Lower leg skin (tissue), 4 donors: ENCODE data around the gene MEIOB. TPM values are rescaled to one million over a fixed set of nuclear protein-coding genes. Genes with fewer than 3 reads are reported as not detected.
"Not testable (repeated sequence)": the region's sequence is repeated elsewhere in the genome, so short reads cannot be mapped to it uniquely, and the experiment has no call there.

ENCODE experiments used
- DNase-seq, 2 donors: peaks; one replicate each; pipeline ENCODE4 v3.0.0-alpha.2; 2019; ENCODE audit warnings: low spot score in 2 of 2
- H3K4me3 ChIP-seq: fragments of 200-600 bp; sonication (generic); 2 replicates; pipeline ENCODE4 v1.5.1; 2017; ENCODE audit warnings: mild to moderate bottlenecking, low read depth; ENCODE audit not compliant: poor library complexity, severe bottlenecking
- POLR2A ChIP-seq, 2 donors: fragments of 450-650 bp; IDR thresholded peaks; one replicate each; pipeline ENCODE4 v1.6.1; 2016 to 2017; ENCODE audit warnings: antibody characterized with exemption in 2 of 2, mild to moderate bottlenecking in 1 of 2, moderate library complexity in 1 of 2
- WGBS, 2 donors: methylation state at CpG; one replicate each; pipeline ENCODE4 v1.1.5; 2018; 5-methylcytosine and 5-hydroxymethylcytosine counted together
- intact Hi-C: fragments of 100-400 bp; cut with DNase I; formaldehyde crosslinking; loops from one replicate; pipeline ENCODE4 v1.15.0; 2023; ENCODE audit warnings: low total_unique reads
- total RNA-seq, 4 donors: library from RNA; depleted of rRNA; stranded (reverse); fragments of >200 nt; gene quantifications; one replicate each; pipeline ENCODE4 v1.1.0, GENCODE V29; 2016
- TF ChIP-seq, protein P1 (sequence below), 3 donors: fragments of 450-650 bp; IDR thresholded peaks; one replicate each; pipeline ENCODE4 v1.5.1; 2016; ENCODE audit warnings: antibody characterized with exemption in 3 of 3, mild to moderate bottlenecking in 3 of 3, moderate library complexity in 2 of 3

Gene MEIOB
- total RNA-seq: under 1 TPM in 1 of 4 donors, not detected in 3; 0.42 TPM

- no peak within 1 kb of the TSS for H3K4me3 ChIP-seq
- DNase-seq: peak in 1 of 2 donors; percentile 82
- 4 to 7% methylated on average over 20 to 31 of the region's 68 CpGs for WGBS, 2 donors
- intact Hi-C loops: no loop called here
- no peak for TF ChIP-seq POLR2A (IDR thresholded peaks at IDR 0.05)
- TF ChIP-seq, protein P1, sequence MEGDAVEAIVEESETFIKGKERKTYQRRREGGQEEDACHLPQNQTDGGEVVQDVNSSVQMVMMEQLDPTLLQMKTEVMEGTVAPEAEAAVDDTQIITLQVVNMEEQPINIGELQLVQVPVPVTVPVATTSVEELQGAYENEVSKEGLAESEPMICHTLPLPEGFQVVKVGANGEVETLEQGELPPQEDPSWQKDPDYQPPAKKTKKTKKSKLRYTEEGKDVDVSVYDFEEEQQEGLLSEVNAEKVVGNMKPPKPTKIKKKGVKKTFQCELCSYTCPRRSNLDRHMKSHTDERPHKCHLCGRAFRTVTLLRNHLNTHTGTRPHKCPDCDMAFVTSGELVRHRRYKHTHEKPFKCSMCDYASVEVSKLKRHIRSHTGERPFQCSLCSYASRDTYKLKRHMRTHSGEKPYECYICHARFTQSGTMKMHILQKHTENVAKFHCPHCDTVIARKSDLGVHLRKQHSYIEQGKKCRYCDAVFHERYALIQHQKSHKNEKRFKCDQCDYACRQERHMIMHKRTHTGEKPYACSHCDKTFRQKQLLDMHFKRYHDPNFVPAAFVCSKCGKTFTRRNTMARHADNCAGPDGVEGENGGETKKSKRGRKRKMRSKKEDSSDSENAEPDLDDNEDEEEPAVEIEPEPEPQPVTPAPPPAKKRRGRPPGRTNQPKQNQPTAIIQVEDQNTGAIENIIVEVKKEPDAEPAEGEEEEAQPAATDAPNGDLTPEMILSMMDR (IDR thresholded peaks at IDR 0.05): no peak
Measured at GRCh38 chr16:1871974-1872635, at the start of gene MEIOB. TSS of gene MEIOB (minus strand) at chr16:1872164. CDS start at chr16:1868175, 3,989 bp downstream.

DNA sequence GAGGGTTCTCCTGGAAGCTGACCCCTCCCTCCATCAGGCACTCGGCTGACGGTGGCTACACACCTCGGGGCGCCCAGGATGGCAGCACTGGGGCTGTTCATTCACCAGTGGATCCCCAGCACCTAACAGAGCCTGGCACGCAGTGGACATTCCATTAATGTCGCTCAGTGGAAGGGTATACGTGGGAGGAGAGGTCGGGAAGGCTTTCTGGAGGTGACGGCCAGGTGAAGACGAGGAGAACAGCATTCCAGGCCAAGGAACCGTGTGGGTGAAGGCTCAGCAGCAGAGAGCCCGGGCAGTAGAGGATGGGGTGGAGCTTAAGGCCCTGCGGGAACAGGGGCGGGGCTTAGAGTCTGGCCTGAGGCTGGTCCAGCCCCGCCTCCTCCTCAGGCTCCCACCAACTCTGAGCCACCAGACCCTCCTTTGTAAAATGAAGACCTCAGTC is 48.8 kb upstream of the MEIOB start:
- intact Hi-C loops: no loop called here
- 15 to 23% methylated on average over 15 of the region's 15 CpGs for WGBS, 2 donors
- TF ChIP-seq, protein P1 (IDR thresholded peaks at IDR 0.05): no peak
- no peak for TF ChIP-seq POLR2A (IDR thresholded peaks at IDR 0.05)
- no peak overlapping the region for H3K4me3 ChIP-seq
- peak in 1 of 2 donors; percentile 17 for DNase-seq

- 68 to 72% methylated on average over 19 to 21 of the region's 21 CpGs for WGBS, 2 donors
- DNase-seq, intact Hi-C loops, H3K4me3 ChIP-seq: not testable (repeated sequence)
Measured at GRCh38 chr16:1920122-1920521, 48.2 kb upstream of the MEIOB start.

GRCh38 chr16:1919327-1919998 is 47.5 kb upstream of the MEIOB start:
- no peak for TF ChIP-seq POLR2A (IDR thresholded peaks at IDR 0.05)
- TF ChIP-seq, protein P1 (IDR thresholded peaks at IDR 0.05): no peak
- WGBS, 2 donors: 20 to 22% methylated on average over 20 to 29 of the region's 30 CpGs
- DNase-seq: no peak
- no peak overlapping the region for H3K4me3 ChIP-seq
- intact Hi-C loops: no loop called here

DNA sequence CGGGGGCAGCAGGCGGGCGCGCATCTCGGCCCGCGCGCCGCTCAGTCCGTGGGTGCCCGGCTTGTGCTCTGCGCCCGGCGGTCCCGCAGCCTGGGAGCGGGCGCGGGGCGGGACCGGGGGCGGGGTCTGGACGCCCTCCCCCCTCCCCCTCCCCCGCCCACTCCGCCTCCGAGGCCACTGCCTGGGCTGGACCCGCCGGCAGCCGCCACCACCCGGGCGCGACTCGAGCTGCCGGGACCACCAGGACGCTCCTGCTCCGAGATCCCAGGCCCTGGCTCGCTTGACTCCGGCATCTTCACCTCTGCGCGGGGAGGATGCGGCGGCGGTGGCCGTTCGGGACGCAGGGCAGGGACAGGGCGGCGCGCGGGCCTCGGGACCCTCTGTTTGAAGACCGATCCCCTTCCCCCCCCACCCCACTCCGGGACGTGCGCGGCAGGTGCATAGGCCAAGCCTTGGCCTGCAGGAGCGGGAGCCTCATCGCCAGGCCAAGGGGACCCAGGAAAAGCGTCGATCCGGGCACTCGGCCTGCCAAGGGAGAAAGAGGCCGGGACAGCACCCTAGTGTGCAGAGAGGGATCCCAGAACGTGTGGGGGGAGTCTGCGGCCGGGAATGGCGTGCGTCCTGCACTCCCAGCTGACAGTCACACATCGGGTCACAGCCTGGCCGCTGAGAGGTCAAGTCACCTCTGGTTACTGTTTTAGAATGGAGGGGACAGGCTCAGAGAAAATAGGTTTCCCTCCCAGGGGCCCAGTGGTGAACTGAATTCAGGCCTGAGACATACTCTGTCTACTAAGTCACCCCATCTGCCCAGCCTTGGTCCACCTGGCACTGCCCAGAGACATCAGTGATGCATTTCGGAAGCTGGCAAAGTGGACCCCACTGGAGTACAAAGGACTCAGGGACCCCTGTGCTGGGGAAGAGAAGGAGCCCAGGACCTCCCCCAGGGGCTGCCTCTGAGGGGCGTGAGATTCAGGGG is 46.7 kb upstream of the MEIOB start, which contains the start of gene HS3ST6:
HS3ST6 (minus strand) TSS at position 65 of the 976 bp plus-strand sequence. CDS start 92 bp downstream, outside the sequence.
- no peak for DNase-seq
- TF ChIP-seq, protein P1 (IDR thresholded peaks at IDR 0.05): no peak
- TF ChIP-seq POLR2A (IDR thresholded peaks at IDR 0.05): no peak
- H3K4me3 ChIP-seq: peak within 1 kb of the TSS; percentile 22
- WGBS, 2 donors: 9 to 11% methylated on average over 16 to 20 of the region's 71 CpGs
- intact Hi-C loops: no loop called here
